Measurements from ENCODE around the gene STK39.

The STK39 gene

GRCh38 chr2:168181825-168182224, 65.6 kb downstream of the STK39 start:
- no peak for DNase-seq

- no peak for DNase-seq
Measured at GRCh38 chr2:168180914-168181313, 66.5 kb downstream of the STK39 start.

- no peak for DNase-seq
Measured at GRCh38 chr2:168180483-168180882, 66.9 kb downstream of the STK39 start.

GRCh38 chr2:168179592-168179991, 67.8 kb downstream of the STK39 start:
- DNase-seq = no peak

GRCh38 chr2:168178520-168179324, 68.7 kb downstream of the STK39 start:
- DNase-seq = no peak

GRCh38 chr2:168176402-168176801, 71.0 kb downstream of the STK39 start:
- no peak for DNase-seq

- DNase-seq = no peak
Measured at GRCh38 chr2:168175469-168175868, 71.9 kb downstream of the STK39 start.

GRCh38 chr2:168174756-168175155, 72.6 kb downstream of the STK39 start:
- DNase-seq = no peak

GRCh38 chr2:168172071-168172470, 75.3 kb downstream of the STK39 start:
- no peak for DNase-seq

GRCh38 chr2:168171059-168171762, 76.2 kb downstream of the STK39 start:
- no peak for DNase-seq

GRCh38 chr2:168169097-168169745, 78.2 kb downstream of the STK39 start:
- no peak for DNase-seq

- DNase-seq = no peak
Measured at GRCh38 chr2:168167511-168168263, 79.7 kb downstream of the STK39 start.

GRCh38 chr2:168166902-168167510, 80.4 kb downstream of the STK39 start:
- no peak for DNase-seq

GRCh38 chr2:168165985-168166901, 81.2 kb downstream of the STK39 start:
- no peak for DNase-seq

- no peak for DNase-seq
Measured at GRCh38 chr2:168165397-168165796, 82.0 kb downstream of the STK39 start.

GRCh38 chr2:168160897-168161296, 86.5 kb downstream of the STK39 start:
- no peak for DNase-seq

GRCh38 chr2:168159754-168160585, 87.4 kb downstream of the STK39 start:
- no peak for DNase-seq

- no peak for DNase-seq
Measured at GRCh38 chr2:168158586-168158985, 88.8 kb downstream of the STK39 start.

- DNase-seq = no peak
Measured at GRCh38 chr2:168157926-168158325, 89.5 kb downstream of the STK39 start.

GRCh38 chr2:168157070-168157469, 90.3 kb downstream of the STK39 start:
- no peak for DNase-seq

- DNase-seq = no peak
Measured at GRCh38 chr2:168156661-168157060, 90.7 kb downstream of the STK39 start.

Data from DMS79 (cell line).